Endothelial cell of umbilical vein (primary cell): Measurements from ENCODE around the gene SAA2. TPM values are rescaled to one million over a fixed set of nuclear protein-coding genes. Genes with fewer than 3 reads are reported as not detected.

Experiments
- Bru-seq: library from RNA; stranded (reverse); fragments of 400-500 nt; gene quantifications from one replicate; lab custom pipeline; 2021; lab: Mats Ljungman, UMichigan
- BruChase-seq, 2 experiments: library from RNA; stranded (reverse); fragments of 400-500 nt; gene quantifications; one replicate each; lab custom pipeline; 2021; lab: Mats Ljungman, UMichigan
- BruUV-seq: library from RNA; stranded (reverse); fragments of 400-500 nt; replicated peaks from 2 replicates; lab custom pipeline; 2021; lab: Mats Ljungman, UMichigan
- CTCF ChIA-PET: fragments of 300-600, 350-600 bp; sonication (Branson Sonifier 250); formaldehyde crosslinking; loops from one replicate; lab custom pipeline; 2021; ENCODE audit warnings: antibody characterized with exemption, inconsistent platforms; lab: Charles Lee
- POLR2A ChIA-PET: fragments of 300-600, 350-600 bp; sonication (Branson Sonifier 250); formaldehyde crosslinking; loops from one replicate; lab custom pipeline; 2021; ENCODE audit warnings: antibody characterized with exemption, inconsistent platforms; lab: Charles Lee
- DNase-seq: peaks from one replicate; pipeline ENCODE4 v3.0.0-alpha.2; 2011; ENCODE audit warnings: low read depth, low spot score
- FAIRE-seq: peaks from 2 replicates; lab custom pipeline; 2011; peaks lifted over from hg19 to GRCh38; lab: Jason Lieb, UNC
- H2AFZ ChIP-seq: 2 replicates; pipeline ENCODE4 v1.6.0; 2012; ENCODE audit warnings: low read depth, low read length, control low read depth, inconsistent platforms
- H3K27ac ChIP-seq: 2 replicates; pipeline ENCODE4 v1.5.1; 2011; ENCODE audit warnings: low read depth, mild to moderate bottlenecking, control low read depth, low read length, moderate library complexity; ENCODE audit not compliant: insufficient read depth
- H3K27me3 ChIP-seq, 2 experiments: 2 replicates each; pipeline versions ENCODE4 v1.6.0 to v1.6.1; 2011; ENCODE audit warnings: low read length in 2 of 2, mixed read lengths in 1 of 2; ENCODE audit not compliant: control insufficient read depth in 2 of 2, insufficient read depth in 2 of 2
- H3K36me3 ChIP-seq, 2 experiments: 2 replicates in 1 of 2; 3 replicates in 1 of 2; pipeline ENCODE4 v1.5.1; 2011; ENCODE audit warnings: low read length in 2 of 2, mild to moderate bottlenecking in 1 of 2, moderate library complexity in 1 of 2; ENCODE audit not compliant: control insufficient read depth in 2 of 2, insufficient read depth in 2 of 2; ENCODE audit errors: extremely low read depth in 1 of 2
- H3K4me1 ChIP-seq: 3 replicates; pipeline ENCODE4 v1.5.1; 2011; ENCODE audit warnings: mild to moderate bottlenecking, low read length; ENCODE audit not compliant: control insufficient read depth, insufficient read depth; ENCODE audit errors: extremely low read depth
- H3K4me2 ChIP-seq: 2 replicates; pipeline ENCODE4 v1.6.1; 2011; ENCODE audit warnings: low read length, control low read depth, mixed read lengths; ENCODE audit not compliant: insufficient read depth
- H3K4me3 ChIP-seq, 3 experiments: fragments of 200-600 bp in 1 of 3; sonication (generic), shearing (Covaris generic) in 1 of 3; replicated peaks in 1 of 3; 2 replicates each; pipeline ENCODE4 v1.5.1; 2011 to 2016; ENCODE audit warnings: control low read depth in 3 of 3, low read length in 3 of 3, mild to moderate bottlenecking in 2 of 3, inconsistent platforms in 1 of 3, low read depth in 1 of 3, moderate library complexity in 1 of 3; ENCODE audit not compliant: insufficient read depth in 1 of 3
- H3K79me2 ChIP-seq: 2 replicates; pipeline ENCODE4 v1.6.0; 2012; ENCODE audit warnings: low read length, inconsistent platforms; ENCODE audit not compliant: control insufficient read depth, insufficient read depth
- H3K9ac ChIP-seq: replicated peaks from 2 replicates; pipeline ENCODE3; 2011; ENCODE audit warnings: low read length, control low read depth; ENCODE audit not compliant: insufficient read depth; ENCODE audit errors: extremely low read depth
- H3K9me1 ChIP-seq: replicated peaks from 3 replicates; pipeline ENCODE4 v1.6.0; 2011; ENCODE audit warnings: mild to moderate bottlenecking, low read length; ENCODE audit not compliant: control insufficient read depth, insufficient read depth; ENCODE audit errors: extremely low read depth
- H3K9me3 ChIP-seq: replicated peaks from 2 replicates; pipeline ENCODE4 v1.5.1; 2012; ENCODE audit warnings: low read length, inconsistent platforms; ENCODE audit not compliant: control insufficient read depth, insufficient read depth
- H4K20me1 ChIP-seq: replicated peaks from 2 replicates; pipeline ENCODE3; 2011; ENCODE audit warnings: mild to moderate bottlenecking, low read length; ENCODE audit not compliant: control insufficient read depth, insufficient read depth; ENCODE audit errors: extremely low read depth
- CTCF ChIP-seq, 2 donors: IDR thresholded peaks; 1 replicate in 1 of 2; 2 replicates in 1 of 2; pipeline ENCODE4 v1.5.1; 2011; ENCODE audit warnings: low read length in 2 of 2, mild to moderate bottlenecking in 2 of 2, moderate library complexity in 2 of 2, control low read depth in 1 of 2, inconsistent platforms in 1 of 2, low read depth in 1 of 2; ENCODE audit not compliant: insufficient read depth in 1 of 2; ENCODE audit errors: extremely low read depth in 1 of 2
- EZH2 ChIP-seq: IDR thresholded peaks from 2 replicates; pipeline ENCODE4 v1.6.1; 2012; ENCODE audit warnings: borderline replicate concordance, low read depth, mild to moderate bottlenecking, moderate library complexity, low read length, inconsistent platforms; ENCODE audit not compliant: severe bottlenecking
- FOS ChIP-seq: IDR thresholded peaks from 2 replicates; pipeline ENCODE4 v1.6.1; 2011; ENCODE audit warnings: mild to moderate bottlenecking, low read length, moderate library complexity, borderline replicate concordance; ENCODE audit not compliant: insufficient read depth
- GATA2 ChIP-seq: IDR thresholded peaks from 2 replicates; pipeline ENCODE4 v1.7.0; 2011; ENCODE audit warnings: low read depth, mild to moderate bottlenecking, moderate library complexity, mixed read lengths, low read length; ENCODE audit not compliant: insufficient read length, insufficient read depth
- JUN ChIP-seq: IDR thresholded peaks from 2 replicates; pipeline ENCODE4 v1.6.1; 2011; ENCODE audit warnings: borderline replicate concordance, low read depth; ENCODE audit not compliant: insufficient read length, insufficient read depth
- MAX ChIP-seq: IDR thresholded peaks from 2 replicates; pipeline ENCODE4 v1.6.1; 2011; ENCODE audit not compliant: insufficient read depth, insufficient read length
- MYC ChIP-seq: IDR thresholded peaks from one replicate; pipeline ENCODE4 v1.6.1; 2011; ENCODE audit warnings: mild to moderate bottlenecking, low read depth, low read length
- POLR2A ChIP-seq: IDR thresholded peaks from 2 replicates; pipeline ENCODE4 v1.6.1; 2012; ENCODE audit warnings: low read depth, mild to moderate bottlenecking, control low read depth, low read length
- POLR2AphosphoS5 ChIP-seq: IDR thresholded peaks from 2 replicates; pipeline ENCODE4 v1.6.1; 2012; ENCODE audit warnings: low read depth, mild to moderate bottlenecking, control low read depth, low read length, moderate library complexity; ENCODE audit not compliant: insufficient read depth
- dilution Hi-C: fragments of 300-500 bp; cut with MboI; formaldehyde crosslinking; loops from one replicate; pipeline ENCODE4 v1.15.0; 2019; ENCODE audit warnings: low sequenced_read_pairs; ENCODE audit not compliant: extremely low pct_ligation_motif_present
- intact Hi-C: fragments of 100-400 bp; cut with micrococcal nuclease; formaldehyde crosslinking; loops from one replicate; pipeline ENCODE4 v1.10.0; 2022
- long read RNA-seq: library from polyadenylated mRNA; stranded (forward); transcript quantifications from one replicate; pipeline ENCODE4 v2.0.0, GENCODE V29; 2021
- polyA minus RNA-seq, 3 experiments: library from RNA; depleted of rRNA, polyadenylated mRNA; stranded (reverse); fragments of >200 nt; gene quantifications; 1 replicate in 1 of 3; 2 replicates in 2 of 3; pipeline ENCODE4 v1.2.3, GENCODE V29; 2011
- polyA plus RNA-seq, 4 experiments: library from polyadenylated mRNA; depleted of rRNA in 3 of 4; stranded (reverse) in 3 of 4; unstranded in 1 of 4; fragments of >200 nt; gene quantifications; 2 replicates each; pipeline versions ENCODE4 v1.2.1 to v1.2.3, GENCODE V29; 2011 to 2012; ENCODE audit warnings: missing spikeins in 1 of 4
- total RNA-seq: library from RNA; stranded (reverse); gene quantifications from 2 replicates; pipeline ENCODE4 v1.2.3, GENCODE V29; 2021

SAA2 gene
- total RNA-seq (not detected in 2 replicates), polyA plus RNA-seq (not detected in 2 replicates), polyA minus RNA-seq (not detected in 2 replicates), Bru-seq, nascent RNA (not detected), BruChase-seq, experiment 1, labeled RNA remaining after a 6-hour chase (percentile 16 among the genes with signal in this experiment), BruChase-seq, experiment 2, labeled RNA remaining after a 2-hour chase (not detected)
- not detected in 2 replicates for polyA plus RNA-seq (2011; cell fraction: cytosol; rRNA removed)
- not detected in 2 replicates for polyA plus RNA-seq (2011; cell fraction: nucleus; rRNA removed)
- not detected in 2 replicates for polyA plus RNA-seq (2012)
- not detected for polyA minus RNA-seq (2011; cell fraction: cytosol; rRNA and poly(A)+ RNA removed)
- polyA minus RNA-seq (2011; cell fraction: nucleus; rRNA and poly(A)+ RNA removed): not detected in 2 replicates
- long read RNA-seq: 0 reads

- BruUV-seq: no TSS peak
- POLR2A ChIA-PET: no interaction called here
Observed at GRCh38 chr11:18248561-18248960, at the start of gene SAA2. TSS of gene SAA2 (minus strand) at chr11:18248668. CDS start at chr11:18248011, 657 bp downstream.

More at GRCh38 chr11:18248561-18248960, at the start of gene SAA2:
- no peak for DNase-seq
- intact Hi-C loops (loop anchor here (10.0 kb wide), 1 partner anchor 276 kb away; the partner anchor contains the start of gene TSG101), dilution Hi-C loops (no loop called here)
- Histone ChIP-seq H3K4me2 (no peak within 1 kb of the TSS), H3K27me3 (peaks cover 0 to 2% of the 10 kb centered on the region in 2 experiments), H3K4me1 (no peaks in the 10 kb centered on the region), H3K9me3 (no peaks in the 10 kb centered on the region), H3K9me1 (no peaks in the 10 kb centered on the region), H4K20me1 (no peaks in the 10 kb centered on the region), H3K27ac (no peak within 1 kb of the TSS), H3K4me3 (no peak within 1 kb of the TSS), H3K36me3 (no peaks in the 10 kb centered on the region), H3K79me2 (no peaks in the 10 kb centered on the region), H2AFZ (no peak within 1 kb of the TSS), H3K9ac (no peak within 1 kb of the TSS)
- CTCF ChIA-PET: no interaction called here
- no peak for TF ChIP-seq POLR2A
- TF ChIP-seq MYC: no peak
- TF ChIP-seq FOS: no peak
- no peak for TF ChIP-seq JUN
- TF ChIP-seq EZH2: no peak
- no peak for TF ChIP-seq POLR2AphosphoS5
- TF ChIP-seq CTCF (IDR thresholded peaks at IDR 0.05; ENCODE audit: extremely low read depth in 1 of 2, insufficient read depth in 1 of 2, low read depth in 1 of 2, low read length in 2 of 2): no peak
- no peak for TF ChIP-seq MAX
- TF ChIP-seq GATA2: no peak
- no peak for FAIRE-seq
